Subcutaneous adipose tissue (tissue), 4 donors: ENCODE data around the gene MMS19. TPM values are rescaled to one million over a fixed set of nuclear protein-coding genes. Genes with fewer than 3 reads are reported as not detected.

Experiments used
- CTCF ChIP-seq: fragments of 450-650 bp; IDR thresholded peaks from one replicate; pipeline ENCODE4 v1.5.1; 2016; ENCODE audit warnings: low read depth, mild to moderate bottlenecking, control low read depth, antibody characterized with exemption, moderate library complexity
- total RNA-seq, 4 donors: library from RNA; depleted of rRNA; stranded (reverse); fragments of >200 nt; gene quantifications; one replicate each; pipeline ENCODE4 v1.1.0, GENCODE V29; 2016

The MMS19 gene
- total RNA-seq, 4 donors from 2014 or later = 57.6 to 87.8 (median 76.8) TPM

GRCh38 chr10:97517096-97517750 is 19.0 kb upstream of the MMS19 start:
- TF ChIP-seq CTCF = no peak

- no peak for TF ChIP-seq CTCF
These were observed 17.2 kb upstream of the MMS19 start for GRCh38 chr10:97515271-97515978.

GRCh38 chr10:97514344-97514743 is 16.1 kb upstream of the MMS19 start:
- no peak for TF ChIP-seq CTCF

- no peak for TF ChIP-seq CTCF
These were observed 14.8 kb upstream of the MMS19 start for GRCh38 chr10:97512993-97513392.

GRCh38 chr10:97511711-97512440 is 13.7 kb upstream of the MMS19 start:
- TF ChIP-seq CTCF = no peak

- TF ChIP-seq CTCF = no peak
These were observed 12.5 kb upstream of the MMS19 start for GRCh38 chr10:97510686-97511085.

GRCh38 chr10:97509120-97509680 is 11.0 kb upstream of the MMS19 start:
- TF ChIP-seq CTCF = no peak
